MM.1S (cell line): ENCODE results near the gene NTSR1.
"Not testable (repeated sequence)": the region's sequence is repeated elsewhere in the genome, so short reads cannot be mapped to it uniquely, and the experiment has no call there.

Experiments
- DNase-seq: peaks from one replicate; pipeline ENCODE4 v3.0.0-alpha.2; 2015
- H2AFZ ChIP-seq: fragments of 300-600 bp; sonication (generic); 2 replicates; pipeline ENCODE4 v1.6.0; 2016; ENCODE audit warnings: antibody characterized with exemption, low read length
- H3F3A ChIP-seq: fragments of 300-600 bp; sonication (generic); 2 replicates; pipeline ENCODE4 v1.6.1; 2016; ENCODE audit warnings: mild to moderate bottlenecking, antibody characterized with exemption, low read length, moderate library complexity, mixed read lengths; ENCODE audit not compliant: insufficient read depth
- H3K27ac ChIP-seq: fragments of 300-600 bp; sonication (generic); 2 replicates; pipeline ENCODE4 v1.5.1; 2016; ENCODE audit warnings: mild to moderate bottlenecking, low read length
- H3K27me3 ChIP-seq: fragments of 300-600 bp; sonication (generic); replicated peaks from 2 replicates; pipeline ENCODE4 v1.6.0; 2016; ENCODE audit warnings: low read length; ENCODE audit not compliant: insufficient read depth
- H3K36me3 ChIP-seq: fragments of 300-600 bp; sonication (generic); replicated peaks from 2 replicates; pipeline ENCODE4 v1.6.1; 2016; ENCODE audit warnings: mild to moderate bottlenecking, low read length, mixed read lengths; ENCODE audit not compliant: insufficient read depth
- H3K4me1 ChIP-seq: fragments of 300-600 bp; sonication (generic); 2 replicates; pipeline ENCODE4 v1.6.1; 2016; ENCODE audit warnings: low read length, mixed read lengths
- H3K4me2 ChIP-seq: fragments of 300-600 bp; sonication (generic); 2 replicates; pipeline ENCODE4 v1.6.0; 2016; ENCODE audit warnings: low read depth, low read length
- H3K4me3 ChIP-seq: fragments of 300-600 bp; sonication (generic); 2 replicates; pipeline ENCODE4 v1.5.1; 2016; ENCODE audit warnings: low read length, mixed read lengths
- H3K79me2 ChIP-seq: fragments of 300-600 bp; sonication (generic); 2 replicates; pipeline ENCODE4 v1.6.1; 2016; ENCODE audit warnings: mixed run types, low read length, mixed read lengths
- H3K9ac ChIP-seq: fragments of 300-600 bp; sonication (generic); 2 replicates; pipeline ENCODE4 v1.6.1; 2016; ENCODE audit warnings: low read length, mixed read lengths
- H3K9me2 ChIP-seq: fragments of 300-600 bp; sonication (generic); replicated peaks from 2 replicates; pipeline ENCODE4 v1.6.1; 2016; ENCODE audit warnings: mild to moderate bottlenecking, low read length, mixed read lengths; ENCODE audit not compliant: insufficient read depth
- H3K9me3 ChIP-seq: fragments of 300-600 bp; sonication (generic); replicated peaks from 2 replicates; pipeline ENCODE4 v1.6.1; 2016; ENCODE audit warnings: mild to moderate bottlenecking, low read length, mixed read lengths; ENCODE audit not compliant: insufficient read depth
- H4K20me1 ChIP-seq: fragments of 300-600 bp; sonication (generic); 2 replicates; pipeline ENCODE4 v1.6.1; 2016; ENCODE audit warnings: mild to moderate bottlenecking, low read length, moderate library complexity, mixed read lengths; ENCODE audit not compliant: insufficient read depth
- EZH2 ChIP-seq: fragments of 300-600 bp; sonication (generic); optimal IDR thresholded peaks from 2 replicates; pipeline ENCODE3; 2017; ENCODE audit warnings: low read depth, mild to moderate bottlenecking, antibody characterized with exemption, low read length, mixed read lengths
- EZH2phosphoT487 ChIP-seq: fragments of 300-600 bp; sonication (generic); IDR thresholded peaks from 2 replicates; pipeline ENCODE4 v1.6.1; 2018; ENCODE audit warnings: antibody characterized with exemption, low read length
- TF ChIP-seq, protein P1 (sequence below): fragments of 300-600 bp; sonication (generic); IDR thresholded peaks from 2 replicates; pipeline ENCODE4 v1.5.1; 2016; ENCODE audit warnings: antibody characterized with exemption, low read length, mixed read lengths

NTSR1 gene

DNA sequence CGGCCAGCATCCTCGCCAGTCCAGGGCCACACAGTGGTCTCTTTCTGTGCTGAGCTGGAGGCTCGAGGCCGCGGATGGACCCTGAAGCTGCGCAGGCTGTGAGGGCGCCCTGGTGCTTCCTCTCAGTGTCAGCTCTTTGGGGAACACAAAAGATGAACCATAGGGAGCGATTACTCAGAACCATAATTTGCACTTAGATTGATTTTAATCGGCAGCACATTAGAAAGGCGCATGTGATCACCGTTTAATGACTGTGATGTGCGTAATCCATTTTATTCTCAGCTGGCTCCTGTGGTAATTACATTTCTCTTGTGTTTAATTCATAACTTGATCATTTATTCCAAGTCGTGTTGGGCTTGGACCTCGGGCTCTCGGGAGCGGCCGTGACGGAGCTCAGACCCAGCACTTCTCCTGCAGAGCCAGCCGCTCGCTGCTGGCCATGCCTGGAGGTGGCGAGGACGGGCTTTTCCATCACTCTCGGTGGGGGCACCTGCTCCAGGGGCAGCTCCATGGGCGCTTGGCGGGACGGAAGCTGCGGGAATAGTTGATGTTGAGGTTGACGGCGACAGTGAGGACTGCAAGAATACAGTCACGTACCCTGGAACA, 25.6 kb upstream of the NTSR1 start:
- no peak for TF ChIP-seq EZH2phosphoT487
- TF ChIP-seq EZH2 = no peak
- TF ChIP-seq, protein P1, sequence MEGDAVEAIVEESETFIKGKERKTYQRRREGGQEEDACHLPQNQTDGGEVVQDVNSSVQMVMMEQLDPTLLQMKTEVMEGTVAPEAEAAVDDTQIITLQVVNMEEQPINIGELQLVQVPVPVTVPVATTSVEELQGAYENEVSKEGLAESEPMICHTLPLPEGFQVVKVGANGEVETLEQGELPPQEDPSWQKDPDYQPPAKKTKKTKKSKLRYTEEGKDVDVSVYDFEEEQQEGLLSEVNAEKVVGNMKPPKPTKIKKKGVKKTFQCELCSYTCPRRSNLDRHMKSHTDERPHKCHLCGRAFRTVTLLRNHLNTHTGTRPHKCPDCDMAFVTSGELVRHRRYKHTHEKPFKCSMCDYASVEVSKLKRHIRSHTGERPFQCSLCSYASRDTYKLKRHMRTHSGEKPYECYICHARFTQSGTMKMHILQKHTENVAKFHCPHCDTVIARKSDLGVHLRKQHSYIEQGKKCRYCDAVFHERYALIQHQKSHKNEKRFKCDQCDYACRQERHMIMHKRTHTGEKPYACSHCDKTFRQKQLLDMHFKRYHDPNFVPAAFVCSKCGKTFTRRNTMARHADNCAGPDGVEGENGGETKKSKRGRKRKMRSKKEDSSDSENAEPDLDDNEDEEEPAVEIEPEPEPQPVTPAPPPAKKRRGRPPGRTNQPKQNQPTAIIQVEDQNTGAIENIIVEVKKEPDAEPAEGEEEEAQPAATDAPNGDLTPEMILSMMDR = no peak
- no peak overlapping the region for H3K27ac ChIP-seq

DNA sequence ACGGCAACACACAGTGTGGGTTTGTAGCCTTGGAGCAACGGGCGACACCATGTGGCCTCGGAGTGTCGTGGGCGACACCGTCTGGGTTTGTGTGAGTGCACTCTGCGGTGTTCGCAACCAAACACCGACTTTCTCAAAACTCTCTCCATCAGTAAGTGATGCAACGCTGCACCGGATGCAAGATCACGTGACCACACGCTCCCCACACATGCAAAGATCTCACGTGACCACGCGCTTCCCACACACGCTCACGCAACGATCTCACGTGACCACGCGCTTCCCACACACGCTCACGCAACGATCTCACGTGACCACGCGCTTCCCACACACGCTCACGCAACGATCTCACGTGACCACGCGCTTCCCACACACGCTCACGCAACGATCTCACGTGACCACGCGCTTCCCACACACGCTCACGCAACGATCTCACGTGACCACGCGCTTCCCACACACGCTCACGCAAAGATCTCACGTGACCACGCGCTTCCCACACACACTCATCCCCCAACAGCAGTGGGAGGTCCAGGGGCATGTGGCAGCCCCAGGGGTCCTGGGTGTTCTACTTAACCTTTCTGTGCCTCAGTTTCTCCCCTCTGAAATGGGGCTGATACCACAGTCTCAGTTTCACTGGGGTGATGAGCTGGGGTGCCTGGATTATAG, 24.8 kb upstream of the NTSR1 start:
- not testable (repeated sequence) for H3F3A ChIP-seq, H3K27ac ChIP-seq, H3K4me2 ChIP-seq, H3K4me3 ChIP-seq, H3K79me2 ChIP-seq, H3K36me3 ChIP-seq, H2AFZ ChIP-seq, DNase-seq, H3K9ac ChIP-seq, H3K4me1 ChIP-seq, H3K9me3 ChIP-seq, H3K9me2 ChIP-seq, H4K20me1 ChIP-seq
- H3K27me3 ChIP-seq = peaks cover 47% of the 10 kb centered on the region

More for the DNA sequence above, 25.6 kb upstream of the NTSR1 start:
- DNase-seq = no peak
- no peak overlapping the region for H3K4me2 ChIP-seq
- H3K4me1 ChIP-seq = no peaks in the 10 kb centered on the region
- no peak overlapping the region for H2AFZ ChIP-seq
- peaks cover 39% of the 10 kb centered on the region for H3K27me3 ChIP-seq
- no peaks in the 10 kb centered on the region for H3K79me2 ChIP-seq
- no peaks in the 10 kb centered on the region for H3K9me2 ChIP-seq
- no peaks in the 10 kb centered on the region for H3K36me3 ChIP-seq
- no peaks in the 10 kb centered on the region for H3K9me3 ChIP-seq
- no peaks in the 10 kb centered on the region for H4K20me1 ChIP-seq
- H3K9ac ChIP-seq = no peak overlapping the region
- H3F3A ChIP-seq = no peaks in the 10 kb centered on the region
- no peak overlapping the region for H3K4me3 ChIP-seq

DNA sequence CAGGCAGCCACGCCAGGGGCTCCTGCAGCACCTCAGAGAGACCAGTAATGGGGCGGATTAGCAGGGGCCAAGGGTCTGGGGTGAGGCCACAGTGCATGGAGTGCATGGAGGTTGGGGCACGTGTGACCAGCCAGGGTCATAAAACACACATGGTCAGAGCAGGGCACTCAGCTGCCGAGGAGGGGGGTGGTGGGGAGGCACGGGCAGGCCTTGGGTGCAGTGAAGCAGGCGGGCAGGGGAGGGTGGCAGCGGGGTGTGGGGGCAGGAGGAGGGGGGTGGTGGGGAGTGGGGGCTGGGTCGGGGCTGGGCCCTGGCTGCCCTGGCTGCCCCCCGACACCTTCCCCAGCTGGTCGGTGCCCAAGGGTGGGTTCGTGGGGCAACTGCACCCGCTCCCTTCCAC, 23.7 kb upstream of the NTSR1 start:
- H3K9ac ChIP-seq = no peak overlapping the region
- H3K4me2 ChIP-seq = no peak overlapping the region

More for the DNA sequence above, 23.7 kb upstream of the NTSR1 start:
- Histone ChIP-seq H2AFZ (no peak overlapping the region), H3K4me3 (no peak overlapping the region), H3F3A (no peaks in the 10 kb centered on the region), H3K9me2 (no peaks in the 10 kb centered on the region), H3K27me3 (peaks cover 59% of the 10 kb centered on the region), H3K79me2 (no peaks in the 10 kb centered on the region), H3K27ac (no peak overlapping the region), H3K4me1 (no peaks in the 10 kb centered on the region), H3K9me3 (no peaks in the 10 kb centered on the region), H3K36me3 (no peaks in the 10 kb centered on the region), H4K20me1 (no peaks in the 10 kb centered on the region)
- TF ChIP-seq, protein P1 = no peak
- TF ChIP-seq EZH2 (no peak), EZH2phosphoT487 (no peak)
- no peak for DNase-seq
